ENCODE data around the gene SPRN.

DNA sequence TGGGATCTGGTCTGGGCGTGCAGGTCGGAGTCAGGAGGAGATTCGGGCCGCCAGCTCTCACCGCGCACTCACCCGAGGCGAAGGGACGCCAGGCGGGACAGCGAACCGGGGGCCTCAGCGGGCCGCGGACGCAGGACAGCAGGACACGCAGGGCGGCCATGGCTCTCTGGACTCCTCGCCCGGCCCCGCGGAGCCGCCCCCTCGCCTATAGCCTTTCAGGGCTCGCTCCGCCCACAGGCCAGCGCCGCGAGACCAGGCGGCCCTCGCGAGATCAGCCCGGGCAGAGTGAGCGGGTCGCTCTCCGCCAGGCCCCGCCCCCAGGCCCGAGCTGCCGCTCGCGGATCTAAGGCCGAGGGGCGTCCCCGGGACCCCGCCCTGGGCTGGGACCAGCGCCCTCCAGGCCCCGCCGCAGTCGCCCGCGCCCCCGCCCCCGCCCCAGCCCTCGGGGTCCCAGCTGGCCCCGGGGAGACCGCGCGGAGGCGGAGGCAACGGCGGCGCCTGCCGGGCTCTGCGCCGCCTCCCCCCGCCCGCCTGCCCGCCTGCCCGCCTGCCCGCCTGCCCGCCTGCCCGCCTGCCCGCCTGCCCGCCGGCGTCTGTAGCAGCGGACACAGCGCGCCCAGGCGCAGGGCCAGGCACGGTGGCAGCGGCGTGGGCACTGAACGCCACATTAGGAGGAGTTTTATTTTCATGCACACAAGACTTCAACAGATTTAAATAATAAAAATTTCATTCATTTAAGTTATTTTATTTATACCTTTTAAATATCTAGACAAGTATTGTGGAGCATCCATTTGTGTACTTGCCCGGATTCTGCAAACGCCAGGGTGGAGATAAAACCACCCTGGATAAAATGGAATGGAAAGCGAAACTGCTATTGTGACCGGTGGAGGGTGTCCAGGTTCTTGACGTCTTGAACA, 51.0 kb downstream of the SPRN start, which contains the start of gene ECHS1:
- TF ChIP-seq, protein P1, sequence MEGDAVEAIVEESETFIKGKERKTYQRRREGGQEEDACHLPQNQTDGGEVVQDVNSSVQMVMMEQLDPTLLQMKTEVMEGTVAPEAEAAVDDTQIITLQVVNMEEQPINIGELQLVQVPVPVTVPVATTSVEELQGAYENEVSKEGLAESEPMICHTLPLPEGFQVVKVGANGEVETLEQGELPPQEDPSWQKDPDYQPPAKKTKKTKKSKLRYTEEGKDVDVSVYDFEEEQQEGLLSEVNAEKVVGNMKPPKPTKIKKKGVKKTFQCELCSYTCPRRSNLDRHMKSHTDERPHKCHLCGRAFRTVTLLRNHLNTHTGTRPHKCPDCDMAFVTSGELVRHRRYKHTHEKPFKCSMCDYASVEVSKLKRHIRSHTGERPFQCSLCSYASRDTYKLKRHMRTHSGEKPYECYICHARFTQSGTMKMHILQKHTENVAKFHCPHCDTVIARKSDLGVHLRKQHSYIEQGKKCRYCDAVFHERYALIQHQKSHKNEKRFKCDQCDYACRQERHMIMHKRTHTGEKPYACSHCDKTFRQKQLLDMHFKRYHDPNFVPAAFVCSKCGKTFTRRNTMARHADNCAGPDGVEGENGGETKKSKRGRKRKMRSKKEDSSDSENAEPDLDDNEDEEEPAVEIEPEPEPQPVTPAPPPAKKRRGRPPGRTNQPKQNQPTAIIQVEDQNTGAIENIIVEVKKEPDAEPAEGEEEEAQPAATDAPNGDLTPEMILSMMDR (conservative IDR thresholded peaks at IDR 0.05; ENCODE audit: low read depth, low read length), result no peak
- no peak for TF ChIP-seq EZH2 (IDR thresholded peaks at IDR 0.05; ENCODE audit: borderline replicate concordance, low read depth, low read length, poor library complexity, severe bottlenecking)

Data from A673 (cell line).